T-helper 22 cell (primary cell): Measurements from ENCODE around the gene PPRC1.

Experiments used
- DNase-seq: peaks from one replicate; pipeline ENCODE4 v3.0.0-alpha.2; 2020; ENCODE audit warnings: low read depth

The PPRC1 gene

DNA sequence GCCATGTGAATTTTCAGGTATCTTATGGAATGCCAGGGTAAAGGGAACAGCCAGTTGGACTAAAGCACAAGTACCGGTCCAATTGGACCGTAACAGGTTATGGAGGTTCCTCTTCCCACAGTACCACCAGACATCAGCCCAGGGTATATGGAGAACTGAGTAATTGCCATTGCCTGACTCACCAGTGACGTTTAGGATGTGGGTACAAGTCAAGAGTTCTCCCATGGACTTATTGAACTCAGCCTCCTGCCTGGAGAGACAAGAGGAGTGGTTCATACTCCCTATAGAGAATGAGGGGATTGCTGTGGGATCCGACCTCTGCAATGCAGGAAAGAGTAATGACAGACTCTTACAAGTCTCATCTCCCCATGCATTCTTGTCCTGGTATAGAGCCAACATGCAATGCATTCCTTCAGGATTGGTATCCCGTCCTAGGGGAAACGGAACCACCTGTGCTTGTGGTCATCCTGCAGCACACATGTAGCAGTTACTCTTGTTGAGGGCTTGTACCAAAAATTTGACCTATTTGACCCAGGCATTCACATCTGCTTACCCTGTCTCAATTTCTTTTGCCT lies 62.5 kb downstream of the PPRC1 start:
- no peak for DNase-seq

DNA sequence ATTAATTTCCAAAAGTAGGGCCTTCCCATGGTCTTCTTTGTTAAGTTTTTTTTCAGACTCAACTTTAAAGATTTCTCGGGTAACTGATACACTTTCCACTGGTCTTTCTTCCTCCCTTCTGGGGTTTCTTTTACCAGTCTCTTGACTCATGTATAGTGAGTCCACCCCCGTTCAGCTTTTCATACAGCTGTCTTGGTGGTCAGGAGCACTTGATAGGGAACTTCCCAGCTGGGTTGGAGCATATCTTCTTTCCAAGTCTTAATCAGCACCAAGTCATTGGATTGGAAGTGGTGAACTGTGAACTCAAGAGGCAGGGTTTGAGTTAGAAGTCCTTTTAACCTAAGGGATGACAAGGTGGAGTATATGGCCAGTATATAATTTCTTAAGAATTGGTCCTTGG lies 64.1 kb downstream of the PPRC1 start:
- DNase-seq, result no peak

DNA sequence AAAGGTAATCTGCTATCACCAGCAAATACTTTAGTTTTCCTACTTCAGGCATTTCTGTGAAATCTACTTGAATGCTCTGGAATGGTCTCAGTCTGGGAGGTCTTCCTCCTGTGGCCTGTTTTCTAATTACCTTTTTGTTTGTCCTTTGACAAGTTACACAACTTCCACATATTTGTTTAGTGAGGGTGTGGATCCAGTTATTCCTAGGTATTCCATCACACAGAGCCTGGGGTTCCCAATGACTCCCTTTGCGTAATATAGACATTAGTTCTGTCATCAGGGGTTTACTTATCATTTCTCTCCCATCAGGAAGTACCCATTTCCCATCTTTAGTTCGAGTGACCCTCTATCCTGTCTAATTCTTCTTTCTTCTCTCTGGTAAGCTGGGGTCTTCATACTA lies 65.2 kb downstream of the PPRC1 start:
- no peak for DNase-seq
